GM10266 (cell line): ENCODE measurements around the gene MYO9A.

ENCODE experiments used
- DNase-seq: peaks from one replicate; pipeline ENCODE4 v3.0.0; 2012; ENCODE audit errors: extremely low spot score
- CTCF ChIP-seq: IDR thresholded peaks from 2 replicates; pipeline ENCODE4 v1.5.1; 2012; ENCODE audit warnings: mild to moderate bottlenecking, low read depth; ENCODE audit not compliant: control insufficient read depth, insufficient read depth; ENCODE audit errors: missing control alignments

Gene MYO9A

GRCh38 chr15:71817351-71817750, 300.6 kb downstream of the MYO9A start:
- no peak for TF ChIP-seq CTCF
- DNase-seq = no peak

- DNase-seq = no peak
- TF ChIP-seq CTCF = no peak
Measured at GRCh38 chr15:71815301-71815700, 302.6 kb downstream of the MYO9A start.

GRCh38 chr15:71813723-71814470, 304.1 kb downstream of the MYO9A start:
- TF ChIP-seq CTCF = no peak
- no peak for DNase-seq

GRCh38 chr15:71812966-71813722, 304.8 kb downstream of the MYO9A start:
- no peak for DNase-seq
- no peak for TF ChIP-seq CTCF

- no peak for TF ChIP-seq CTCF
- no peak for DNase-seq
Measured at GRCh38 chr15:71811752-71812735, 305.9 kb downstream of the MYO9A start.

GRCh38 chr15:71811036-71811736, 306.8 kb downstream of the MYO9A start:
- DNase-seq = no peak
- no peak for TF ChIP-seq CTCF
